ENCODE results near the gene NUAK2. TPM values are rescaled to one million over a fixed set of nuclear protein-coding genes. Genes with fewer than 3 reads are reported as not detected.
"Not testable (repeated sequence)": the region's sequence is repeated elsewhere in the genome, so short reads cannot be mapped to it uniquely, and the experiment has no call there.

Gene NUAK2
- total and polyA plus RNA-seq, 8 donors, result 6.1 to 12.3 (median 8.6) TPM

- no peak for DNase-seq
- Histone ChIP-seq H3K27me3 (no peaks in the 10 kb centered on the region), H3K9me3 (no peaks in the 10 kb centered on the region), H3K4me3 (no peak overlapping the region), H3K36me3 (no peaks in the 10 kb centered on the region), H3K27ac (no peak overlapping the region), H3K4me1 (peaks cover 14 to 50% of the 10 kb centered on the region in 2 donors)
- no peak for ATAC-seq
- TF ChIP-seq CTCF (IDR thresholded peaks at IDR 0.05), result no peak
- intact Hi-C loops (cut with DNase I), result no loop called here
Observed at GRCh38 chr1:205283270-205284147, 38.0 kb downstream of the NUAK2 start.

- DNase-seq; H3K36me3 ChIP-seq; H3K4me3 ChIP-seq; H3K27me3 ChIP-seq; intact Hi-C loops (cut with DNase I); H3K27ac ChIP-seq; H3K9me3 ChIP-seq; ATAC-seq: not testable (repeated sequence)
- peaks cover 14 to 23% of the 10 kb centered on the region in 2 donors for H3K4me1 ChIP-seq
Observed at GRCh38 chr1:205280666-205281395, 40.7 kb downstream of the NUAK2 start.

- Histone ChIP-seq H3K36me3 (no peaks in the 10 kb centered on the region), H3K27me3 (no peaks in the 10 kb centered on the region), H3K4me1 (peaks cover 10 to 22% of the 10 kb centered on the region in 2 donors), H3K9me3 (no peaks in the 10 kb centered on the region), H3K4me3 (no peak overlapping the region), H3K27ac (no peak overlapping the region)
- intact Hi-C loops (cut with DNase I), result no loop called here
- ATAC-seq, result no peak
- no peak for DNase-seq
- no peak for TF ChIP-seq CTCF (IDR thresholded peaks at IDR 0.05)
Observed at GRCh38 chr1:205279986-205280385, 41.6 kb downstream of the NUAK2 start.

- no peak for DNase-seq
- ATAC-seq, result no peak
- Histone ChIP-seq H3K36me3 (no peaks in the 10 kb centered on the region), H3K9me3 (no peaks in the 10 kb centered on the region), H3K27me3 (no peaks in the 10 kb centered on the region), H3K4me3 (no peak overlapping the region), H3K27ac (no peak overlapping the region), H3K4me1 (peaks cover 0 to 26% of the 10 kb centered on the region in 2 donors)
- TF ChIP-seq CTCF (IDR thresholded peaks at IDR 0.05), result no peak
- intact Hi-C loops (cut with DNase I), result no loop called here
Observed at GRCh38 chr1:205276689-205277065, 44.9 kb downstream of the NUAK2 start.

- Histone ChIP-seq H3K4me3 (no peak overlapping the region), H3K4me1 (peaks cover under 1 to 32% of the 10 kb centered on the region in 2 donors), H3K27me3 (no peaks in the 10 kb centered on the region), H3K36me3 (no peaks in the 10 kb centered on the region), H3K9me3 (no peaks in the 10 kb centered on the region), H3K27ac (no peak overlapping the region)
- TF ChIP-seq CTCF (IDR thresholded peaks at IDR 0.05), result no peak
- no peak for ATAC-seq
- intact Hi-C loops (cut with DNase I), result no loop called here
- no peak for DNase-seq
Observed at GRCh38 chr1:205275916-205276688, 45.4 kb downstream of the NUAK2 start.

All from left lung (tissue), 10 donors.